GM13977 (cell line): ENCODE results near the gene PTPRQ.

ENCODE experiments used
- DNase-seq: peaks from one replicate; pipeline ENCODE4 v3.0.0; 2012; ENCODE audit warnings: low spot score
- CTCF ChIP-seq: IDR thresholded peaks from 2 replicates; pipeline ENCODE4 v1.5.1; 2012; ENCODE audit warnings: mild to moderate bottlenecking, control low read depth; ENCODE audit not compliant: insufficient read depth; ENCODE audit errors: extremely low read depth, missing control alignments
- in situ Hi-C: fragments of 300-500 bp; cut with MboI; formaldehyde crosslinking; loops from one replicate; pipeline ENCODE4 v1.12.0; 2022; ENCODE audit warnings: low sequenced_read_pairs, low pct_unique_long_range_greater_than_20kb, mixed read lengths, inconsistent platforms; ENCODE audit not compliant: unreplicated experiment

The PTPRQ gene

GRCh38 chr12:80490329-80490728 is 46.3 kb downstream of the PTPRQ start:
- no peak for TF ChIP-seq CTCF
- in situ Hi-C loops = no loop called here
- no peak for DNase-seq

GRCh38 chr12:80491166-80491565 is 47.1 kb downstream of the PTPRQ start:
- DNase-seq = no peak
- in situ Hi-C loops = no loop called here
- no peak for TF ChIP-seq CTCF

- TF ChIP-seq CTCF = no peak
- DNase-seq = no peak
- in situ Hi-C loops = no loop called here
Measured at GRCh38 chr12:80493466-80493865, 49.4 kb downstream of the PTPRQ start.

- no peak for DNase-seq
- TF ChIP-seq CTCF = no peak
- in situ Hi-C loops = no loop called here
Measured at GRCh38 chr12:80494836-80495235, 50.8 kb downstream of the PTPRQ start.

- no peak for TF ChIP-seq CTCF
- DNase-seq = no peak
- in situ Hi-C loops = no loop called here
Measured at GRCh38 chr12:80498059-80498728, 54.2 kb downstream of the PTPRQ start.

- TF ChIP-seq CTCF = no peak
- in situ Hi-C loops = no loop called here
- DNase-seq = no peak
Measured at GRCh38 chr12:80504389-80505163, 60.5 kb downstream of the PTPRQ start.
